Stomach smooth muscle (tissue), 2 donors: ENCODE data around the gene GLE1.
"Not testable (repeated sequence)": the region's sequence is repeated elsewhere in the genome, so short reads cannot be mapped to it uniquely, and the experiment has no call there.

Source experiments
- H3K27ac ChIP-seq: one replicate; pipeline ENCODE4 v1.7.0; 2013; ENCODE audit warnings: mild to moderate bottlenecking, low read length, inconsistent platforms
- H3K27me3 ChIP-seq, 2 donors: one replicate each; pipeline ENCODE4 v1.7.0; 2013; ENCODE audit warnings: low read length in 2 of 2; ENCODE audit not compliant: insufficient read depth in 2 of 2, control insufficient read depth in 1 of 2
- H3K36me3 ChIP-seq, 2 donors: one replicate each; pipeline ENCODE4 v1.7.0; 2013; ENCODE audit warnings: low read length in 2 of 2; ENCODE audit not compliant: control insufficient read depth in 2 of 2, insufficient read depth in 2 of 2
- H3K4me1 ChIP-seq: one replicate; pipeline ENCODE4 v1.7.0; 2013; ENCODE audit warnings: low read length; ENCODE audit not compliant: control insufficient read depth, insufficient read depth
- H3K4me3 ChIP-seq, 2 donors: one replicate each; pipeline ENCODE4 v1.7.0; 2013; ENCODE audit warnings: low read length in 2 of 2
- H3K9ac ChIP-seq, 2 donors: one replicate each; pipeline ENCODE4 v1.7.0; 2013; ENCODE audit warnings: low read length in 2 of 2, mild to moderate bottlenecking in 1 of 2
- H3K9me3 ChIP-seq, 2 donors: one replicate each; pipeline ENCODE4 v1.7.0; 2013; ENCODE audit warnings: low read length in 2 of 2; ENCODE audit not compliant: control insufficient read depth in 2 of 2
- donor health status: healthy.
- donor health status: Pancreatic carcinoma.

GLE1 gene

DNA sequence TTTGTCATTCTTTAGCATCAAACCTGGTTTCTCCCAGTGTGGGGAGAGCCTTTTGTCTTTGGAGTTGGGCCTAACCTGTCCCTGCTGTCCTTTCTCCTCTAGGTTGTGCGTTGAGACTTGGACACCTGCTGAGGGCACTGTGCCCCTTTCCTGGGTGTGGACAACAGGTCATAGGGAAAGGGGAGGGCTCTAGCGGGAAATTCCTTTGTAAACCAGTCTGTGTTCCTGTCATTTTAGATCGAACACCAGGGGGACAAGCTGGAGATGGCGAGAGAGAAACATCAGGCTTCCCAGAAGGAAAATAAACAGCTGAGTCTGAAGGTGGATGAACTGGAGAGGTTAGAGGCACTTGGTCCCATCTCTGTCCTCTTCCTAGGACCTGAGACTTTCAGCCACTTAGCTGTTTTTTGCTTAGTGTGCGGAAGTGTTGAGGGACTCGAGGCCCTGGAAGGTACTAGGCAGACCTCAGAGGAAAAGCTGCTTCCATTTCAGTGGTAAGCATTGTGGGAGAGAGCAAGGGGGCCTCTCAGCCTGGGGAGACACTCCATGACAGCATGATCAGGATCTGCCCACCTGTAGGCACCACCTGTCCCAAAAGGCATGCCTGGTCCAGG lies 8.6 kb upstream of the GLE1 start:
- no peak overlapping the region for H3K27ac ChIP-seq
- no peaks in the 10 kb centered on the region for H3K9me3 ChIP-seq
- peaks cover 18 to 41% of the 10 kb centered on the region in 2 donors for H3K36me3 ChIP-seq
- H3K4me3 ChIP-seq, result no peak overlapping the region
- no peaks in the 10 kb centered on the region for H3K27me3 ChIP-seq
- H3K9ac ChIP-seq, result no peak overlapping the region
- no peaks in the 10 kb centered on the region for H3K4me1 ChIP-seq

- no peaks in the 10 kb centered on the region for H3K4me1 ChIP-seq
- peaks cover 12 to 36% of the 10 kb centered on the region in 2 donors for H3K36me3 ChIP-seq
- H3K27me3 ChIP-seq, result no peaks in the 10 kb centered on the region
- H3K27ac ChIP-seq, result no peak overlapping the region
- H3K9ac ChIP-seq, result no peak overlapping the region
- H3K9me3 ChIP-seq, result no peaks in the 10 kb centered on the region
- H3K4me3 ChIP-seq, result no peak overlapping the region
Measured at GRCh38 chr9:128497824-128498610, 6.5 kb upstream of the GLE1 start.

DNA sequence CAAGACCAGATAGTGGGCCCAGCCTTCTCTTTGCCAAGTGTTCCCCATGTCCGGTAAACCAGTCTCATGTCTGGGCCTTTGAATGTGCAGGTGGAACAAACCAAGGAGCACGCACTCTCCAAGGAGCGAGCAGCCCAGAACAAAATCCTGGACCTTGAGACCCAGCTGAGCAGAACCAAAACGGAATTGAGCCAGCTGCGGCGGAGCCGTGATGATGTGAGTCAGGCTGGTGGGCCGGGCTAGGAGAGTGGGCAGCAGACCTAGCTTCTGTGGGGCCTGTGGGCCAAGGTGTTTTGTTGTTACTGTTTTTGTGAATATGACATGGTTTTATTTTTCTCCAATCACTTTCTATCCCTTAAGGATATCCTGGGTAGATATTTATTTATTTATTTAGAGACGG lies 5.6 kb upstream of the GLE1 start:
- Histone ChIP-seq H3K9me3 (no peaks in the 10 kb centered on the region), H3K27ac (no peak overlapping the region), H3K27me3 (no peaks in the 10 kb centered on the region), H3K4me3 (no peak overlapping the region), H3K9ac (no peak overlapping the region), H3K4me1 (peaks cover 3% of the 10 kb centered on the region), H3K36me3 (peaks cover 12 to 36% of the 10 kb centered on the region in 2 donors)

- no peak overlapping the region for H3K4me3 ChIP-seq
- H3K36me3 ChIP-seq, result peaks cover 9 to 31% of the 10 kb centered on the region in 2 donors
Measured at GRCh38 chr9:128499920-128500319, 4.6 kb upstream of the GLE1 start.

GRCh38 chr9:128503415-128503825 lies 1.1 kb upstream of the GLE1 start:
- H3K27me3 ChIP-seq, H3K9me3 ChIP-seq, H3K9ac ChIP-seq, H3K27ac ChIP-seq, H3K4me3 ChIP-seq: not testable (repeated sequence)
- H3K36me3 ChIP-seq, result peaks cover 0 to 12% of the 10 kb centered on the region in 2 donors
- peaks cover 18% of the 10 kb centered on the region for H3K4me1 ChIP-seq

More at GRCh38 chr9:128499920-128500319, 4.6 kb upstream of the GLE1 start:
- H3K9ac ChIP-seq, result no peak overlapping the region
- no peaks in the 10 kb centered on the region for H3K9me3 ChIP-seq
- H3K27ac ChIP-seq, result no peak overlapping the region
- H3K27me3 ChIP-seq, result no peaks in the 10 kb centered on the region
- H3K4me1 ChIP-seq, result peaks cover 7% of the 10 kb centered on the region

GRCh38 chr9:128503870-128504269 lies 649 bp upstream of the GLE1 start:
- peaks cover 0 to 8% of the 10 kb centered on the region in 2 donors for H3K36me3 ChIP-seq
- H3K9me3 ChIP-seq, result no peaks in the 10 kb centered on the region
- peaks cover 18% of the 10 kb centered on the region for H3K4me1 ChIP-seq
- no peak overlapping the region for H3K27ac ChIP-seq
- H3K4me3 ChIP-seq, result peak overlapping the region; percentile 67 to 99
- peak overlapping the region; percentile 68 to 83 for H3K9ac ChIP-seq
- H3K27me3 ChIP-seq, result no peaks in the 10 kb centered on the region

DNA sequence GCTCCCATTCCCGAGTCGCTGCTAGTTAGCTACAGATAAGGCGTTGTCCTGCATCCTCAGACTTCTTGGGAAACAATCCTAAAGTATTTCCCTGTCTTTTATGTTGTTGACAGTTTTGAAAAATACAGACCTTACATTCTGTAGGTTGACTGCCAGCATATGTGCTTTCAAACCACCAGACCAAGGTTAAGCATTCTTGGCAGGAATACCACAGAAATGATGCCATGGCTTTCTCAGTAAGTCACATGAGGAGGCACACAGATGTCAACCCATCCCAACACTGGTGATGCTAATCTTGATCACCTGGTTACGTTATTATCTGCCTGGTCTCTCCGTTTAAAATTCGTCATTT lies 871 bp downstream of the GLE1 start:
- Histone ChIP-seq H3K27ac (peak overlapping the region; percentile 76), H3K4me3 (peak overlapping the region; percentile 88 to 99), H3K9me3 (no peaks in the 10 kb centered on the region)

DNA sequence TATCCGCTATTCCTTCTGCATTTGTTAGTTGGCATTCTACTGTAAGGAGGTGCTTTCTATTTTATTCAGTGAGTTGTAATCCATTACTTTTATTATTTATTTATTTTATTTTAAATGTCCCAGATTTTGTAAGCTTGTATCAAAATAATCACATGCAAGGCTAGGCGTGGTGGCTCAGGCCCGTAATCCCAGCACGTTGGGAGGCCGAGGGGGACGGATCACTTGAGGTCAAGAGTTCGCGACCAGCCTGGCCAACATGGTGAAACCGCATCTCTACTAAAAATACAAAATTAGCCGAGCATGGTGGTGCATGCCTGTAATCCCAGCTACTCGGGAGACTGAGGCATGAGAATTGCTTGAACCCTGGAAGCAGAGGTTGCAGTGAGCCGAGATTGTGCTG lies 1.4 kb downstream of the GLE1 start:
- H3K36me3 ChIP-seq, H3K27me3 ChIP-seq, H3K9ac ChIP-seq, H3K4me3 ChIP-seq, H3K27ac ChIP-seq, H3K9me3 ChIP-seq: not testable (repeated sequence)
- peaks cover 18% of the 10 kb centered on the region for H3K4me1 ChIP-seq

More for the DNA sequence above, 871 bp downstream of the GLE1 start:
- no peaks in the 10 kb centered on the region for H3K27me3 ChIP-seq
- H3K4me1 ChIP-seq, result peaks cover 18% of the 10 kb centered on the region
- peak overlapping the region; percentile 83 to 96 for H3K9ac ChIP-seq
- H3K36me3 ChIP-seq, result peaks cover 0 to 5% of the 10 kb centered on the region in 2 donors

DNA sequence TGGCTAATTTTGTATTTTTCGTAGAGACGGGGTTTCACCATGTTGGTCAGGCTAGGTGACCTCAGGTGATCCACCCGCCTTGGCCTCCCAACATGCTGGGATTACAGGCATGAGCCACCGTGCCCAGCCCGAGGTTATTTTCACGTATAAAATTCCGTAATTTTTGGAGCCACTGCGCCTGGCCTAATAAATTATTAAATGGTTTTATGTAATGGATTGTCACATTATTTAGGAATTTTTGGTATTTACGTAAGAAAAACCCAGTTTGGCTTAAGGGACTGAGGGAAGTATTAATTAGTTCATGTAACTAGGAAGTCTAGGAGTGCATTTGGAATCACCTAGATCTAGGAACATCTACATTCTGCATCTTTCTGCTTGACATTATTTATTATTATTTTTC lies 8.3 kb downstream of the GLE1 start:
- H3K4me3 ChIP-seq, result no peak overlapping the region
- no peak overlapping the region for H3K27ac ChIP-seq
- H3K9ac ChIP-seq, result no peak overlapping the region
- H3K27me3 ChIP-seq, result no peaks in the 10 kb centered on the region
- no peaks in the 10 kb centered on the region for H3K4me1 ChIP-seq
- H3K36me3 ChIP-seq, result peaks cover 8 to 14% of the 10 kb centered on the region in 2 donors
- no peaks in the 10 kb centered on the region for H3K9me3 ChIP-seq

GRCh38 chr9:128521956-128522355 lies 17.4 kb downstream of the GLE1 start:
- peaks cover 10% of the 10 kb centered on the region for H3K4me1 ChIP-seq
- no peak overlapping the region for H3K4me3 ChIP-seq
- H3K36me3 ChIP-seq, result peaks cover 22 to 26% of the 10 kb centered on the region in 2 donors
- H3K9ac ChIP-seq, result no peak overlapping the region
- no peaks in the 10 kb centered on the region for H3K27me3 ChIP-seq
- H3K27ac ChIP-seq, result no peak overlapping the region
- no peaks in the 10 kb centered on the region for H3K9me3 ChIP-seq
